Thyroid gland (tissue), 4 donors: ENCODE data around the gene LYPD6B.

Source experiments
- POLR2A ChIP-seq, 2 donors: fragments of 450-650 bp; IDR thresholded peaks; one replicate each; pipeline ENCODE4 v1.6.1; 2017; ENCODE audit warnings: antibody characterized with exemption in 2 of 2, mild to moderate bottlenecking in 2 of 2, moderate library complexity in 1 of 2
- TF ChIP-seq, protein P1 (sequence below), 6 experiments: fragments of 200-600 bp in 3 of 6; fragments of 450-650 bp in 3 of 6; sonication (generic) in 3 of 6; IDR thresholded peaks; one replicate each; pipeline ENCODE4 v1.5.1; 2016 to 2019; ENCODE audit warnings: antibody characterized with exemption in 6 of 6, mild to moderate bottlenecking in 2 of 6, inconsistent platforms in 1 of 6, moderate library complexity in 1 of 6

- TF ChIP-seq POLR2A (IDR thresholded peaks at IDR 0.05): no peak
- TF ChIP-seq, protein P1, sequence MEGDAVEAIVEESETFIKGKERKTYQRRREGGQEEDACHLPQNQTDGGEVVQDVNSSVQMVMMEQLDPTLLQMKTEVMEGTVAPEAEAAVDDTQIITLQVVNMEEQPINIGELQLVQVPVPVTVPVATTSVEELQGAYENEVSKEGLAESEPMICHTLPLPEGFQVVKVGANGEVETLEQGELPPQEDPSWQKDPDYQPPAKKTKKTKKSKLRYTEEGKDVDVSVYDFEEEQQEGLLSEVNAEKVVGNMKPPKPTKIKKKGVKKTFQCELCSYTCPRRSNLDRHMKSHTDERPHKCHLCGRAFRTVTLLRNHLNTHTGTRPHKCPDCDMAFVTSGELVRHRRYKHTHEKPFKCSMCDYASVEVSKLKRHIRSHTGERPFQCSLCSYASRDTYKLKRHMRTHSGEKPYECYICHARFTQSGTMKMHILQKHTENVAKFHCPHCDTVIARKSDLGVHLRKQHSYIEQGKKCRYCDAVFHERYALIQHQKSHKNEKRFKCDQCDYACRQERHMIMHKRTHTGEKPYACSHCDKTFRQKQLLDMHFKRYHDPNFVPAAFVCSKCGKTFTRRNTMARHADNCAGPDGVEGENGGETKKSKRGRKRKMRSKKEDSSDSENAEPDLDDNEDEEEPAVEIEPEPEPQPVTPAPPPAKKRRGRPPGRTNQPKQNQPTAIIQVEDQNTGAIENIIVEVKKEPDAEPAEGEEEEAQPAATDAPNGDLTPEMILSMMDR (IDR thresholded peaks at IDR 0.05): no peak
These were observed 185.1 kb downstream of the LYPD6B start for GRCh38 chr2:149223472-149224095.
